Lower leg skin (tissue), 3 donors: Measurements from ENCODE around the gene PAWR.
"Not testable (repeated sequence)": the region's sequence is repeated elsewhere in the genome, so short reads cannot be mapped to it uniquely, and the experiment has no call there.

Experiments
- POLR2A ChIP-seq, 2 donors: fragments of 450-650 bp; IDR thresholded peaks; one replicate each; pipeline ENCODE4 v1.6.1; 2016 to 2017; ENCODE audit warnings: antibody characterized with exemption in 2 of 2, mild to moderate bottlenecking in 1 of 2, moderate library complexity in 1 of 2
- TF ChIP-seq, protein P1 (sequence below), 3 donors: fragments of 450-650 bp; IDR thresholded peaks; one replicate each; pipeline ENCODE4 v1.5.1; 2016; ENCODE audit warnings: antibody characterized with exemption in 3 of 3, mild to moderate bottlenecking in 3 of 3, moderate library complexity in 2 of 3

DNA sequence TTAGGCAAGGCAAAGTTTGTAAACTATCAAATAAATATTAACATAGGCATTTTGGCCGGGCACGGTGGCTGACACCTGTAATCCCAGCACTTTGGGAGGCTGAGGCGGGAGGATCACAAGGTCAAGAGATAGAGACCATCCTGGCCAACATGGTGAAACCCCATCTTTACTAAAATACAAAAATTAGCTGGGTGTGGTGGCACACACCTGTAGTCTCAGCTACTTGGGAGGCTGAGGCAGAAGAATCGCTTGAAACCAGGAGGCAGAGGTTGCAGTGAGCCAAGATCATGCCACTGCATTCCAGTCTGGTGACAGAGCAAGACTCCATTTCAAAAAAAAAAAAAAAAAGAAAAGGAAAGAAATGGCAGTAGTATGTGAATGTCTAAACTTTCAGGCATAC lies 43.9 kb downstream of the PAWR start:
- TF ChIP-seq, protein P1, sequence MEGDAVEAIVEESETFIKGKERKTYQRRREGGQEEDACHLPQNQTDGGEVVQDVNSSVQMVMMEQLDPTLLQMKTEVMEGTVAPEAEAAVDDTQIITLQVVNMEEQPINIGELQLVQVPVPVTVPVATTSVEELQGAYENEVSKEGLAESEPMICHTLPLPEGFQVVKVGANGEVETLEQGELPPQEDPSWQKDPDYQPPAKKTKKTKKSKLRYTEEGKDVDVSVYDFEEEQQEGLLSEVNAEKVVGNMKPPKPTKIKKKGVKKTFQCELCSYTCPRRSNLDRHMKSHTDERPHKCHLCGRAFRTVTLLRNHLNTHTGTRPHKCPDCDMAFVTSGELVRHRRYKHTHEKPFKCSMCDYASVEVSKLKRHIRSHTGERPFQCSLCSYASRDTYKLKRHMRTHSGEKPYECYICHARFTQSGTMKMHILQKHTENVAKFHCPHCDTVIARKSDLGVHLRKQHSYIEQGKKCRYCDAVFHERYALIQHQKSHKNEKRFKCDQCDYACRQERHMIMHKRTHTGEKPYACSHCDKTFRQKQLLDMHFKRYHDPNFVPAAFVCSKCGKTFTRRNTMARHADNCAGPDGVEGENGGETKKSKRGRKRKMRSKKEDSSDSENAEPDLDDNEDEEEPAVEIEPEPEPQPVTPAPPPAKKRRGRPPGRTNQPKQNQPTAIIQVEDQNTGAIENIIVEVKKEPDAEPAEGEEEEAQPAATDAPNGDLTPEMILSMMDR (IDR thresholded peaks at IDR 0.05): not testable (repeated sequence)
- not testable (repeated sequence) for TF ChIP-seq POLR2A (IDR thresholded peaks at IDR 0.05)
